ENCODE data around the gene TTBK2. TPM values are rescaled to one million over a fixed set of nuclear protein-coding genes. Genes with fewer than 3 reads are reported as not detected.

Gene TTBK2
- total RNA-seq, 1 donor from 2014 or later: 23.3 TPM

DNA sequence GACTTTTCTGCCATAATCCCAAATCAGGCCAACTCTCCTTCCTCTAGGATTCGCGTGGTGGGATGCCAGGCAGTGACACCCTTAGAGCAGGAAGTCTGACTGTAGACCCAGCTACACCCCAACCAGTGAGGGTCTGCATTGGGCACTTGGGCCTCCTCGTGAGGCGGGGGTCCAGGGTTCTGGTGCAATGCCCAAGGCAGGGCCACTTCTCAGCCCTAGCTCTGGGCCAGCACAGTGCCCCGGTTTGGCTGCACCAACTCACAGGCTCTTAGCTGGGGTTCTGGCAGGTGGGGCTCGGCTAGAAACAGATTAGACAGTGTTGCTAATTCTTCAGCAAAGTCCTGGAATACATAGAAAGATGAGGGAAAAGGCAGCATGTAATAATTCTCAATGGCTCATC, 196.3 kb downstream of the TTBK2 start:
- H3K36me3 ChIP-seq: peaks cover 97% of the 10 kb centered on the region
- H3K4me1 ChIP-seq: no peaks in the 10 kb centered on the region
- H3K27ac ChIP-seq (replicated peaks): no peak overlapping the region
- no peak for DNase-seq
- intact Hi-C loops (cut with micrococcal nuclease): no loop called here
- H3K27me3 ChIP-seq (ENCODE audit: low read depth): no peaks in the 10 kb centered on the region
- H3K9me3 ChIP-seq (replicated peaks): no peaks in the 10 kb centered on the region
- TF ChIP-seq, protein P1, sequence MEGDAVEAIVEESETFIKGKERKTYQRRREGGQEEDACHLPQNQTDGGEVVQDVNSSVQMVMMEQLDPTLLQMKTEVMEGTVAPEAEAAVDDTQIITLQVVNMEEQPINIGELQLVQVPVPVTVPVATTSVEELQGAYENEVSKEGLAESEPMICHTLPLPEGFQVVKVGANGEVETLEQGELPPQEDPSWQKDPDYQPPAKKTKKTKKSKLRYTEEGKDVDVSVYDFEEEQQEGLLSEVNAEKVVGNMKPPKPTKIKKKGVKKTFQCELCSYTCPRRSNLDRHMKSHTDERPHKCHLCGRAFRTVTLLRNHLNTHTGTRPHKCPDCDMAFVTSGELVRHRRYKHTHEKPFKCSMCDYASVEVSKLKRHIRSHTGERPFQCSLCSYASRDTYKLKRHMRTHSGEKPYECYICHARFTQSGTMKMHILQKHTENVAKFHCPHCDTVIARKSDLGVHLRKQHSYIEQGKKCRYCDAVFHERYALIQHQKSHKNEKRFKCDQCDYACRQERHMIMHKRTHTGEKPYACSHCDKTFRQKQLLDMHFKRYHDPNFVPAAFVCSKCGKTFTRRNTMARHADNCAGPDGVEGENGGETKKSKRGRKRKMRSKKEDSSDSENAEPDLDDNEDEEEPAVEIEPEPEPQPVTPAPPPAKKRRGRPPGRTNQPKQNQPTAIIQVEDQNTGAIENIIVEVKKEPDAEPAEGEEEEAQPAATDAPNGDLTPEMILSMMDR (IDR thresholded peaks at IDR 0.05; ENCODE audit: borderline replicate concordance): no peak
- no peak overlapping the region for H3K4me3 ChIP-seq

DNA sequence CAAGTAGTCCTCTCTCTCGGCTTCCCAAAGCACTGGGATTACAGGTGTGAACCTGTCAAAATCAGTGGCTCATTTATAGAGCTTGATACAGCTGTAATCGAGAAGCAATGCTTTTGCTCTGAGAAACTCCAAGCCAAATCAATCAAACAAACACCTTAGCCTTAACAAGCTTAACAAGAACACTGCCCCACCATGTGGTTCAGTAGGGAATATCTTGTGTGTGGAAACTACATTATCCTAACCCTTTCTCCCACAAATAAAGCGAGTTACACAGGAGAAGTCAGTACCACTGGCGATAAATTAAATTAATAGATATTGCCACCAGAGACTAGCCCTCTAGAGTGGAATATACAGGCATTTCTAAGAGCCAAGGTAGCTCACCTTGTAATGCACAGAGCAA, 197.5 kb downstream of the TTBK2 start:
- TF ChIP-seq, protein P1 (IDR thresholded peaks at IDR 0.05; ENCODE audit: borderline replicate concordance): peak; percentile 14
- Histone ChIP-seq H3K4me1 (no peaks in the 10 kb centered on the region), H3K4me3 (no peak overlapping the region), H3K27ac (replicated peaks) (no peak overlapping the region), H3K36me3 (peaks cover 97% of the 10 kb centered on the region), H3K9me3 (replicated peaks) (no peaks in the 10 kb centered on the region), H3K27me3 (ENCODE audit: low read depth) (no peaks in the 10 kb centered on the region)
- DNase-seq: no peak
- intact Hi-C loops (cut with micrococcal nuclease): no loop called here

DNA sequence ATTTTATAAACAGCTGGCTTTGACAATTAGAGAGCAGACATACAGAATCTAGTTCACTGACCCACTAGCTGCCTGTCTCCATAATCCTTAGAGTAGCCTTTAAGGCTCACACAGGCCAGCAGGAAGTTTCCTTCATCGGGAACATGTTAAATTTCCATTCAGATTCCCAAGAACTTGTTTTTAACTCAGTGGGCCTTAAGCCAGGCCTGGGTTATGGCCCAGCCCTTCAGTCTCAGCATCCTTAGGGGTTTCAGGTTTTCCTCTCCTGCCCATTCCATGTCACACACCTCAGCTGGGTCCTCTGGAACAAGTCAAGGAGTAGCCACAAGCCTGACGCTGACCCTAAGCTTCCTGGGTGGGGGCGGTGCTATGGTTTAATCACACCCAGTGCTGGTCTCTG, 198.7 kb downstream of the TTBK2 start:
- TF ChIP-seq, protein P1 (IDR thresholded peaks at IDR 0.05; ENCODE audit: borderline replicate concordance): no peak
- Histone ChIP-seq H3K4me1 (no peaks in the 10 kb centered on the region), H3K27me3 (ENCODE audit: low read depth) (no peaks in the 10 kb centered on the region), H3K27ac (replicated peaks) (no peak overlapping the region), H3K36me3 (peaks cover 96% of the 10 kb centered on the region), H3K9me3 (replicated peaks) (no peaks in the 10 kb centered on the region), H3K4me3 (no peak overlapping the region)
- intact Hi-C loops (cut with micrococcal nuclease): no loop called here
- no peak for DNase-seq

DNA sequence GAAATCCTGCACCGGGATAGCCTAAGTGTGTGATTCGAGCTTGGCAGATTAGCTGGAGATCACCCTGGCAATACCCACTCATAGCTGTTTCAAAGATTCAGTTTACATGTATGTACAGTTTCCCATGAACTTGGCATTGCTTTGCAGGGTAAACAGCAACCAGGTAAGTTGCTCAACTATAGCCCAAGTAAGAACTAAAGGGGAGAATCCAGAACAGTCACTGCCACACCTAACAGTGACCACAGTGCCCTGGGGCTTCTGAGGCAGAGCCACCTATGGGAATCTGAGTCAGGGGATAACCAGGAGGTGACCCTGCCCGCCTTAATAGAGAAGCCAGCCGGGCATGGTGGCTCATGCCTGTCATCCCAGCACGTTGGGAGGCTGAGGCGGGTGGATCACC, 199.6 kb downstream of the TTBK2 start:
- Histone ChIP-seq H3K4me3 (no peak overlapping the region), H3K27ac (replicated peaks) (no peak overlapping the region), H3K27me3 (ENCODE audit: low read depth) (no peaks in the 10 kb centered on the region), H3K4me1 (no peaks in the 10 kb centered on the region), H3K9me3 (replicated peaks) (no peaks in the 10 kb centered on the region), H3K36me3 (peaks cover 91% of the 10 kb centered on the region)
- intact Hi-C loops (cut with micrococcal nuclease): no loop called here
- no peak for DNase-seq
- TF ChIP-seq, protein P1 (IDR thresholded peaks at IDR 0.05; ENCODE audit: borderline replicate concordance): no peak

DNA sequence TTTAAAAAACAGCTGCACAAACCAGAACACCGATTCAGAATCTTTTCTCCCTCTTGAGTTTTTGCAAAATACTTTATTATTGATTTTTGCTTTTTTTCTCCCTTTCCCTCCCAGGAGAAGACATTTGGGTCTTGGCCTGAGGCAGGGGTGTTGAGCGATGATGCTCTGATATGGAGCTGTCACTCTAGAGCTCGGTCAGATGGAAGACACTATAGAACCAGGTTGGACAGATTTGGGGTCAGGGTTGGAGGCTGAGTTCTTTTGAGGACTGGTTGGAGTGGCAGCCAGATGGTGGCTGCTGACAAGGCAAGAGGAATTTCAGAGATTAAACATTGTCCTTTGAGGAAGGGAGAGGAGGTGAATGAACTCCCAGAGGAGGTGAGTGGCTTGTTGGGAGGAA, 200.5 kb downstream of the TTBK2 start:
- DNase-seq: no peak
- H3K4me3 ChIP-seq: no peak overlapping the region
- intact Hi-C loops (cut with micrococcal nuclease): no loop called here
- TF ChIP-seq, protein P1 (IDR thresholded peaks at IDR 0.05; ENCODE audit: borderline replicate concordance): no peak
- no peaks in the 10 kb centered on the region for H3K9me3 ChIP-seq (replicated peaks)
- no peaks in the 10 kb centered on the region for H3K27me3 ChIP-seq (ENCODE audit: low read depth)
- H3K27ac ChIP-seq (replicated peaks): no peak overlapping the region
- H3K4me1 ChIP-seq: no peaks in the 10 kb centered on the region
- peaks cover 82% of the 10 kb centered on the region for H3K36me3 ChIP-seq

DNA sequence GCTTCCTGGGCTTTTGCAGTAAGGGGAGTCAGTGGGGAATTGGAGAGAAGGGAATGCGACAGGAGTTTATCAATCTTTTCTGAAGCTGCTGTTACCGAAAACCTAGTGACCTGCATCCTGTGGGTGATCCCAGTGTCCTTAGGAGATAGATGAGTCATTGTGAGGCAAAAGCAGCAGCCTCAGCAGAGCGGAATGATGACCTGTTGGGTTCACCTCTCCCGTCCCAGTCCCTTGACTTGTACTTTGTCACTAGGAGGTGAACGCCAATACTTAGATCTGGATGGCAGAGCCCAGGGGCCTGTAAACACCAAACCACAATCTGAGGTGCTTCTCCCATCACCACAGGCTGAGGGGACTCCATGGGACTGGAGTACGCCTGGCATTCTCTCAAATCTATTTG, 201.5 kb downstream of the TTBK2 start:
- no peaks in the 10 kb centered on the region for H3K4me1 ChIP-seq
- no peaks in the 10 kb centered on the region for H3K27me3 ChIP-seq (ENCODE audit: low read depth)
- TF ChIP-seq, protein P1 (IDR thresholded peaks at IDR 0.05; ENCODE audit: borderline replicate concordance): no peak
- no peak overlapping the region for H3K27ac ChIP-seq (replicated peaks)
- intact Hi-C loops (cut with micrococcal nuclease): no loop called here
- no peak for DNase-seq
- no peaks in the 10 kb centered on the region for H3K9me3 ChIP-seq (replicated peaks)
- peaks cover 71% of the 10 kb centered on the region for H3K36me3 ChIP-seq
- H3K4me3 ChIP-seq: no peak overlapping the region
